Suprapubic skin (tissue), 3 donors: ENCODE measurements around the gene OR4X1.

Source experiments
- CTCF ChIP-seq, 2 donors: fragments of 200-600 bp in 1 of 2; fragments of 450-650 bp in 1 of 2; sonication (generic) in 1 of 2; IDR thresholded peaks; one replicate each; pipeline ENCODE4 v1.5.1; 2016 to 2019; ENCODE audit warnings: antibody characterized with exemption in 2 of 2, mild to moderate bottlenecking in 1 of 2, moderate library complexity in 1 of 2
- POLR2A ChIP-seq, 2 donors: fragments of 450-650 bp; IDR thresholded peaks; one replicate each; pipeline ENCODE4 v1.6.1; 2017; ENCODE audit warnings: antibody characterized with exemption in 2 of 2, mild to moderate bottlenecking in 2 of 2, moderate library complexity in 2 of 2

GRCh38 chr11:48272606-48273005 is 8.9 kb downstream of the OR4X1 start:
- no peak for TF ChIP-seq CTCF (IDR thresholded peaks at IDR 0.05)
- no peak for TF ChIP-seq POLR2A (IDR thresholded peaks at IDR 0.05)
